GM12872 (cell line): ENCODE results near the gene MMP21.

Experiments
- CTCF ChIP-seq: IDR thresholded peaks from 3 replicates; pipeline ENCODE4 v1.5.1; 2011; ENCODE audit warnings: low read depth, mild to moderate bottlenecking, low read length, moderate library complexity; ENCODE audit not compliant: insufficient read depth

The MMP21 gene

GRCh38 chr10:125739994-125740679, 35.5 kb downstream of the MMP21 start:
- no peak for TF ChIP-seq CTCF

GRCh38 chr10:125738206-125738605, 37.4 kb downstream of the MMP21 start:
- no peak for TF ChIP-seq CTCF

DNA sequence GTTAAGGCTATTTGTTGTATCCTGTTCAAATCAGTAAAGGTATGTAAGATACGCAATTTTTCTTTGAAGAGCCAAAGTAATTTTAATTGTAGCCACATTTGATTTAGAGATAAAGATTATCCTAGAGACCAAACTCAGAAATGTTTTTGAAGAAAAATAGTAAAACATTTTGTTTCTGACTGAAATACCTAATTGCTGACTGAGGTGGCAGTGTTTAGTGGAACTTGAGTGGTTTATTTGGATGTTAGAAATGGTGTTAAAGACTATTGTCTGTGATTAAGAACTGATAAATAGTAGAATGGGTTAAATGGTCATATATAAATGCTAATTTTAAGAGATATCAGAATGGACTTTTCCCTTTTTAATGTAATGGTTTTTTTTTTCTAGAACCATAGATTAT, 40.8 kb downstream of the MMP21 start:
- TF ChIP-seq CTCF = no peak

- TF ChIP-seq CTCF = no peak
Observed at GRCh38 chr10:125734148-125734547, 41.5 kb downstream of the MMP21 start.

- TF ChIP-seq CTCF = no peak
Observed at GRCh38 chr10:125727436-125727835, 48.2 kb downstream of the MMP21 start.

GRCh38 chr10:125726914-125727313, 48.7 kb downstream of the MMP21 start:
- no peak for TF ChIP-seq CTCF

DNA sequence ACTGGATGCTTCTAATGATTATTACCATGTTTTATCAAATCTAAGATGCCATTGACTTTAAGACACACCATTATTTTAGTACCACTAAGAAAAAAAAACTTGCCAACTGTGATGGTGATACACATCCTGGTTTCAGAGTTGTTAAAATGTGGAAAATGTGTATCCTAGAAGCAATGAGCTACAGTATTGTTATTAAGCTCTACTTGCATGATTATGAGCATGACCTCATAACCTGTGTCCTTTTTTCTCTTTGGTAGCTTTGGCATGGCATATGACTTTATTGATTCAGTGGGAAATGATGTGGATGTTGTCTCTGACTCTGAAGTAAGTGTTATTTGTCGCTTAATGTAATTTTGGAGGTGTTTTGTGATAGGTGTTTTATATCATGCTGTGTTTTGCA, 52.8 kb downstream of the MMP21 start:
- no peak for TF ChIP-seq CTCF
